ENCODE data around the gene SAGE1.

- no peak for TF ChIP-seq CTCF (IDR thresholded peaks at IDR 0.05; ENCODE audit: insufficient read depth, low read depth, low read length)
- TF ChIP-seq EZH2 (IDR thresholded peaks at IDR 0.05; ENCODE audit: insufficient read depth, low read length) = no peak
Observed at GRCh38 chrX:135927897-135928296, 34.4 kb downstream of the SAGE1 start.
